Pancreas (tissue), 10 donors: Measurements from ENCODE around the gene MON2. TPM values are rescaled to one million over a fixed set of nuclear protein-coding genes. Genes with fewer than 3 reads are reported as not detected.

Experiments
- ATAC-seq, 4 donors: fragments of 200-7000 bp; cut with Tn5 transposase; one replicate each; pipeline versions ENCODE4 v1.8.0 to v1.9.1; 2020; ENCODE audit warnings: mild to moderate bottlenecking in 4 of 4, moderate library complexity in 4 of 4
- DNase-seq, 6 donors: peaks; one replicate each; pipeline ENCODE4 v3.0.0-alpha.2; 2020
- FAIRE-seq: peaks from 2 replicates; lab custom pipeline; 2012; peaks lifted over from hg19 to GRCh38; lab: Jason Lieb, UNC
- H3K27ac ChIP-seq, 4 donors: fragments of 200-600 bp; sonication (generic); 1 replicate in 3 of 4; 2 replicates in 1 of 4; pipeline versions ENCODE4 v1.5.0 to v1.8.0; 2020
- H3K27me3 ChIP-seq, 4 donors: fragments of 200-600 bp; one replicate each; pipeline ENCODE4 v1.8.0; 2021
- H3K36me3 ChIP-seq, 3 donors: fragments of 200-600 bp; sonication (generic) in 1 of 3; one replicate each; pipeline versions ENCODE4 v1.5.0 to v1.8.0; 2020 to 2021
- H3K4me1 ChIP-seq, 3 donors: fragments of 200-600 bp; one replicate each; pipeline ENCODE4 v1.8.0; 2021
- H3K4me3 ChIP-seq, 4 donors: fragments of 200-600 bp; sonication (generic) in 2 of 4; one replicate each; pipeline versions ENCODE4 v1.5.0 to v1.8.0; 2020 to 2021
- H3K9me3 ChIP-seq, 4 donors: fragments of 200-600 bp; one replicate each; pipeline ENCODE4 v1.8.0; 2021
- CTCF ChIP-seq, 4 donors: fragments of 200-600 bp; sonication (generic) in 3 of 4; IDR thresholded peaks; one replicate each; pipeline versions ENCODE4 v1.5.0 to v1.8.0; 2021; ENCODE audit warnings: antibody characterized with exemption in 4 of 4
- WGBS, 2 donors: extraction: QIAGEN DNeasy Blood & Tissue Kit; methylation state at CpG; one replicate each; pipeline ENCODE4 v1.1.7; 2013; 5-methylcytosine and 5-hydroxymethylcytosine counted together
- intact Hi-C, 3 donors: fragments of 100-400 bp; cut with DNase I; formaldehyde crosslinking; loops; one replicate each; pipeline versions ENCODE4 v1.11.1 to v1.14.2; 2022
- polyA plus RNA-seq, 2 donors: library from polyadenylated mRNA; stranded (reverse); fragments of 200-250 nt; gene quantifications; one replicate each; pipeline ENCODE4 v1.2.3, GENCODE V29; 2013
- total RNA-seq, 6 donors: library from RNA; stranded (reverse); fragmentation: NEBNext Ultra II Directional in 4 of 6; extraction: Animal tissue kit (Norgen Biotek cat#: 25700) in 4 of 6; gene quantifications; one replicate each; pipeline versions ENCODE4 v1.2.1 to v1.2.4, GENCODE V29; 2021 to 2023
- donor health status: healthy with polysubstance abuse.
- donor health status: DM: no; HTN: no; CAD: no; lungs with moderate emphysema.
- donor health status: DM: no; HTN: no; CAD: no.
- donor health status: control.
- donor health status: control.
- donor health status: Bipolar disorder and iron deficiency.
- donor health status: DM: yes; HTN: yes; CAD: no.
- donor health status: DM: no; HTN: no; CAD: no.
- donor health status: DM: no; HTN: no; CAD: no.
- donor health status: DM: yes; HTN: yes; CAD: no.

Gene MON2
- total and polyA plus RNA-seq, 8 donors, result 14.6 to 46.8 (median 30.7) TPM

DNA sequence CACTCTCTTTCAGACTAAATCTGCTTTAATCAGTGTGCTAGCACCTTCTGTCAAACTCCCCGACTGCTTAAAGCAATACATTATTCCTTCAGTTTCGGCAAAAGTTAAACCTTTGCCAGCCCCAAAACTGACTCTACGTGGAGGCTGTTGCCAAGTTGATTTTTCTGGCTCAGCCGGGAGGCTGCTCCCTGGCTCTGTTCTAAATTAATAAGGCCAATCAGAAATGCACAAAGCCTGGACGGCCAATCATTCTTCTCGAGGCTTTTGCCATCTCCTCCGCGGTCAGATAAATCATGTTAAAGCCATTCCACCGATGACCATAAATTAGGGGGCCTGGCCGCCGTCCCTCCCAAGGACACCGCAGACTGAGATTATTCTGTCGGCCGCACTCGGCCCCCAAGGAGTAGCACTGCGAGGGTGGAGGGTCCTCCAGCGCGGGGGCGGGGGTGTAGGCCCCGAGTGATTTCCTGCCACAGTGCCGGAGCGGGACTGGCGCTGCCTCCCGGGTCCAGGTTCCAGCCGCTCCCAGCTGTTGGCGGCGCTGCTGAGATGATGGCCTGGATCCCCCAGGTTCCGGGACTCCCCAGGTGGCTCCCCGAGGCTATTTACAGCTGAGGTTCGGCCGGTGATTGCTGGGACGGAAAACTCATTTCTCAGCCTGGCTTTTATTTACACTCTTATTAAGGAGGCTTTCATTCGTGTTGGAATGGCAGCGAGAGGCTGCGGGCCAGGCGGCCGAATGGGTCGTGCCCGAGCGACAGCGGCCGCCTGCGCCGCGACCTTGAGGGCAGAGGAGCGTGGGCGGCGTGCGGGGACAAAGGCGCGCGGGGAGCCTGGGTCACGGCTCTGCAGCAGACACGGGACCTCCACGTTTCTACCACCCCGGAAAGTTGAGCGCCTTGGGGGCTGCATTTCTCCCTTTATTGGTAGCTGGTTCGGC lies 165.1 kb downstream of the MON2 start:
- FAIRE-seq (no peak), DNase-seq (peak; percentile 29 to 80 (median 51)), ATAC-seq (peak; percentile 74 to 93 (median 90))
- H3K36me3 ChIP-seq, result no peaks in the 10 kb centered on the region
- intact Hi-C loops, result no loop called here
- WGBS, 2 donors, result 3 to 4% methylated on average over 57 to 58 of the region's 58 CpGs
- H3K9me3 ChIP-seq, result no peaks in the 10 kb centered on the region
- no peaks in the 10 kb centered on the region for H3K27me3 ChIP-seq
- H3K4me1 ChIP-seq, result peaks cover 0 to 4% (median 0%) of the 10 kb centered on the region in 3 donors
- peak overlapping the region in 2 of 4 donors; percentile 13 to 53 for H3K27ac ChIP-seq
- no peak for TF ChIP-seq CTCF (IDR thresholded peaks at IDR 0.05)
- H3K4me3 ChIP-seq, result peak overlapping the region; percentile 11 to 61 (median 34)

- FAIRE-seq (no peak), ATAC-seq (peak; percentile 59 to 70 (median 64)), DNase-seq (peak; percentile 7 to 76 (median 42))
- Histone ChIP-seq H3K4me1 (peaks cover 0 to 4% (median 0%) of the 10 kb centered on the region in 3 donors), H3K4me3 (peak overlapping the region; percentile 11 to 61 (median 34)), H3K27me3 (no peaks in the 10 kb centered on the region), H3K36me3 (no peaks in the 10 kb centered on the region), H3K27ac (peak overlapping the region in 1 of 4 donors; percentile 53), H3K9me3 (no peaks in the 10 kb centered on the region)
- intact Hi-C loops, result no loop called here
- no peak for TF ChIP-seq CTCF (IDR thresholded peaks at IDR 0.05)
- WGBS, 2 donors, result 5 to 6% methylated on average over 22 of the region's 22 CpGs
Measured at GRCh38 chr12:62632411-62632918, 165.8 kb downstream of the MON2 start.

DNA sequence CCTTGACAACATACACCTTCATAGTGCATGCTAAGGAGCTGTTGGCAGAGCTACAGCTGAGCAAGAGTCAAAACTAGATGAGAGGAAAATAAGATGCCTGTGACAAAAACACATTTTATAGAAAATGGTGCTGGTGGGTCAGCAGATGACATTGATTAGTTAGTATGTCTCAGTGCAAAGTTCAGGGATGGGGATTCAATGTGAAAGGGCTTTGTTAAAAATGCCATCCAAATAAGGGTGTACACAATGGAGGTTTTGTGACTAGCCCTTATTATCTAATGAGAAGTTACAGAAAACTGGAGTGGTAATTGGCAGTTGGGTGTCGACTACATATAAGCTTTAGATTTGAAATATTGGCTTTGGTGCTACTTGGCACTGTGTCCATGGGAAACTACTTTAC lies 169.0 kb downstream of the MON2 start:
- no peak for DNase-seq
- Histone ChIP-seq H3K4me1 (peaks cover 0 to 4% (median 0%) of the 10 kb centered on the region in 3 donors), H3K27ac (no peak overlapping the region), H3K27me3 (no peaks in the 10 kb centered on the region), H3K9me3 (no peaks in the 10 kb centered on the region), H3K4me3 (no peak overlapping the region), H3K36me3 (no peaks in the 10 kb centered on the region)
- WGBS, 2 donors, result 54 to 61% methylated on average over 1 of the region's 1 CpG
- intact Hi-C loops, result no loop called here
- TF ChIP-seq CTCF (IDR thresholded peaks at IDR 0.05), result no peak
- no peak for ATAC-seq
- no peak for FAIRE-seq

GRCh38 chr12:62637679-62638078 lies 171.1 kb downstream of the MON2 start:
- FAIRE-seq, result no peak
- no peak for TF ChIP-seq CTCF (IDR thresholded peaks at IDR 0.05)
- Histone ChIP-seq H3K27ac (no peak overlapping the region), H3K27me3 (no peaks in the 10 kb centered on the region), H3K4me1 (peaks cover 0 to 2% (median 0%) of the 10 kb centered on the region in 3 donors), H3K9me3 (no peaks in the 10 kb centered on the region), H3K4me3 (no peak overlapping the region), H3K36me3 (no peaks in the 10 kb centered on the region)
- 81 to 89% methylated on average over 5 of the region's 5 CpGs for WGBS, 2 donors
- DNase-seq, result no peak
- ATAC-seq, result no peak
- intact Hi-C loops, result no loop called here
